CD4-positive, alpha-beta T cell treated with Interleukin-2 at 100 ng/mL for 4 hours (primary cell): Measurements from ENCODE around the gene RASSF10.
"Not testable (repeated sequence)": the region's sequence is repeated elsewhere in the genome, so short reads cannot be mapped to it uniquely, and the experiment has no call there.

Experiments used
- DNase-seq: peaks from one replicate; pipeline ENCODE4 v3.0.0-alpha.2; 2020; ENCODE audit warnings: low spot score

The RASSF10 gene

GRCh38 chr11:13026722-13027121 lies 17.6 kb downstream of the RASSF10 start:
- no peak for DNase-seq

- DNase-seq, result no peak
These were observed 19.2 kb downstream of the RASSF10 start for GRCh38 chr11:13028322-13028721.

- DNase-seq, result no peak
These were observed 20.8 kb downstream of the RASSF10 start for GRCh38 chr11:13029872-13030271.

- no peak for DNase-seq
These were observed 21.7 kb downstream of the RASSF10 start for GRCh38 chr11:13030857-13031256.

- DNase-seq, result no peak
These were observed 22.2 kb downstream of the RASSF10 start for GRCh38 chr11:13031349-13031748.

GRCh38 chr11:13033760-13034533 lies 24.8 kb downstream of the RASSF10 start:
- no peak for DNase-seq

- no peak for DNase-seq
These were observed 26.6 kb downstream of the RASSF10 start for GRCh38 chr11:13035711-13036110.

GRCh38 chr11:13036235-13036634 lies 27.1 kb downstream of the RASSF10 start:
- no peak for DNase-seq

- no peak for DNase-seq
These were observed 29.2 kb downstream of the RASSF10 start for GRCh38 chr11:13038366-13038765.

GRCh38 chr11:13039126-13039525 lies 30.0 kb downstream of the RASSF10 start:
- DNase-seq, result no peak

- DNase-seq, result no peak
These were observed 31.9 kb downstream of the RASSF10 start for GRCh38 chr11:13040969-13041561.

GRCh38 chr11:13042873-13043342 lies 33.8 kb downstream of the RASSF10 start:
- DNase-seq, result no peak

GRCh38 chr11:13043912-13044628 lies 35.0 kb downstream of the RASSF10 start:
- no peak for DNase-seq

- DNase-seq, result not testable (repeated sequence)
These were observed 36.0 kb downstream of the RASSF10 start for GRCh38 chr11:13045089-13045488.

GRCh38 chr11:13045734-13046133 lies 36.6 kb downstream of the RASSF10 start:
- no peak for DNase-seq

GRCh38 chr11:13046637-13047570 lies 37.8 kb downstream of the RASSF10 start:
- no peak for DNase-seq

GRCh38 chr11:13047884-13048283 lies 38.8 kb downstream of the RASSF10 start:
- DNase-seq, result no peak

- no peak for DNase-seq
These were observed 42.1 kb downstream of the RASSF10 start for GRCh38 chr11:13051257-13051656.

GRCh38 chr11:13052130-13052571 lies 43.0 kb downstream of the RASSF10 start:
- DNase-seq, result no peak

- no peak for DNase-seq
These were observed 44.3 kb downstream of the RASSF10 start for GRCh38 chr11:13053255-13053917.

- no peak for DNase-seq
These were observed 45.2 kb downstream of the RASSF10 start for GRCh38 chr11:13054278-13054677.
